H1 (cell line): ENCODE data around the gene CPPED1. TPM values are rescaled to one million over a fixed set of nuclear protein-coding genes. Genes with fewer than 3 reads are reported as not detected.

ENCODE experiments used
- CTCF ChIP-seq, 3 experiments: IDR thresholded peaks; 1 replicate in 2 of 3; 2 replicates in 1 of 3; pipeline versions ENCODE4 v1.5.1 to v1.6.1; 2011; ENCODE audit warnings: low read length in 3 of 3, mild to moderate bottlenecking in 3 of 3, inconsistent platforms in 2 of 3, low read depth in 1 of 3, moderate library complexity in 1 of 3; ENCODE audit not compliant: insufficient read depth in 1 of 3; ENCODE audit errors: control extremely low read depth in 1 of 3
- HDAC6 ChIP-seq: IDR thresholded peaks from one replicate; pipeline ENCODE4 v1.7.1; 2012; ENCODE audit warnings: low read depth, mild to moderate bottlenecking, inconsistent platforms, low read length, moderate library complexity
- SIRT6 ChIP-seq: IDR thresholded peaks from one replicate; pipeline ENCODE4 v1.7.1; 2012; ENCODE audit warnings: low read length, inconsistent platforms
- USF2 ChIP-seq: IDR thresholded peaks from 2 replicates; pipeline ENCODE4 v1.6.1; 2011; ENCODE audit warnings: low read length, improper control_type of control experiment
- polyA plus RNA-seq, 7 experiments: library from polyadenylated mRNA; depleted of rRNA in 3 of 7; stranded (reverse) in 5 of 7; unstranded in 2 of 7; fragments of >200 nt in 5 of 7; fragments of 200-250 nt in 2 of 7; gene quantifications; 1 replicate in 5 of 7; 2 replicates in 1 of 7; 4 replicates in 1 of 7; pipeline versions ENCODE4 v1.2.1 to v1.2.3, GENCODE V29; 2011 to 2013; ENCODE audit warnings: missing spikeins in 2 of 7, mixed read lengths in 2 of 7
- total RNA-seq: library from RNA; stranded (reverse); fragmentation: NEBNext Ultra II Directional; extraction: Animal tissue kit (Norgen Biotek cat#: 25700); gene quantifications from 2 replicates; pipeline ENCODE4 v1.2.1, GENCODE V29; 2021
- TF ChIP-seq, protein P1 (sequence below): fragments of 300-600 bp; sonication (generic); IDR thresholded peaks from 2 replicates; pipeline ENCODE4 v1.7.1; 2012; ENCODE audit warnings: low read length, moderate library complexity, mild to moderate bottlenecking, inconsistent platforms; ENCODE audit not compliant: insufficient replicate concordance

The CPPED1 gene
- total and polyA plus RNA-seq, 2 of the 8 experiments (the other 6 are each of a cell fraction or from before 2014, with no cell fraction given), result 3.5 to 11.2 TPM

- TF ChIP-seq SIRT6 (no peak), USF2 (no peak), HDAC6 (no peak), CTCF (IDR thresholded peaks at IDR 0.05; ENCODE audit: control extremely low read depth in 1 of 3, insufficient read depth in 1 of 3, low read depth in 1 of 3, low read length in 3 of 3) (no peak)
- TF ChIP-seq, protein P1, sequence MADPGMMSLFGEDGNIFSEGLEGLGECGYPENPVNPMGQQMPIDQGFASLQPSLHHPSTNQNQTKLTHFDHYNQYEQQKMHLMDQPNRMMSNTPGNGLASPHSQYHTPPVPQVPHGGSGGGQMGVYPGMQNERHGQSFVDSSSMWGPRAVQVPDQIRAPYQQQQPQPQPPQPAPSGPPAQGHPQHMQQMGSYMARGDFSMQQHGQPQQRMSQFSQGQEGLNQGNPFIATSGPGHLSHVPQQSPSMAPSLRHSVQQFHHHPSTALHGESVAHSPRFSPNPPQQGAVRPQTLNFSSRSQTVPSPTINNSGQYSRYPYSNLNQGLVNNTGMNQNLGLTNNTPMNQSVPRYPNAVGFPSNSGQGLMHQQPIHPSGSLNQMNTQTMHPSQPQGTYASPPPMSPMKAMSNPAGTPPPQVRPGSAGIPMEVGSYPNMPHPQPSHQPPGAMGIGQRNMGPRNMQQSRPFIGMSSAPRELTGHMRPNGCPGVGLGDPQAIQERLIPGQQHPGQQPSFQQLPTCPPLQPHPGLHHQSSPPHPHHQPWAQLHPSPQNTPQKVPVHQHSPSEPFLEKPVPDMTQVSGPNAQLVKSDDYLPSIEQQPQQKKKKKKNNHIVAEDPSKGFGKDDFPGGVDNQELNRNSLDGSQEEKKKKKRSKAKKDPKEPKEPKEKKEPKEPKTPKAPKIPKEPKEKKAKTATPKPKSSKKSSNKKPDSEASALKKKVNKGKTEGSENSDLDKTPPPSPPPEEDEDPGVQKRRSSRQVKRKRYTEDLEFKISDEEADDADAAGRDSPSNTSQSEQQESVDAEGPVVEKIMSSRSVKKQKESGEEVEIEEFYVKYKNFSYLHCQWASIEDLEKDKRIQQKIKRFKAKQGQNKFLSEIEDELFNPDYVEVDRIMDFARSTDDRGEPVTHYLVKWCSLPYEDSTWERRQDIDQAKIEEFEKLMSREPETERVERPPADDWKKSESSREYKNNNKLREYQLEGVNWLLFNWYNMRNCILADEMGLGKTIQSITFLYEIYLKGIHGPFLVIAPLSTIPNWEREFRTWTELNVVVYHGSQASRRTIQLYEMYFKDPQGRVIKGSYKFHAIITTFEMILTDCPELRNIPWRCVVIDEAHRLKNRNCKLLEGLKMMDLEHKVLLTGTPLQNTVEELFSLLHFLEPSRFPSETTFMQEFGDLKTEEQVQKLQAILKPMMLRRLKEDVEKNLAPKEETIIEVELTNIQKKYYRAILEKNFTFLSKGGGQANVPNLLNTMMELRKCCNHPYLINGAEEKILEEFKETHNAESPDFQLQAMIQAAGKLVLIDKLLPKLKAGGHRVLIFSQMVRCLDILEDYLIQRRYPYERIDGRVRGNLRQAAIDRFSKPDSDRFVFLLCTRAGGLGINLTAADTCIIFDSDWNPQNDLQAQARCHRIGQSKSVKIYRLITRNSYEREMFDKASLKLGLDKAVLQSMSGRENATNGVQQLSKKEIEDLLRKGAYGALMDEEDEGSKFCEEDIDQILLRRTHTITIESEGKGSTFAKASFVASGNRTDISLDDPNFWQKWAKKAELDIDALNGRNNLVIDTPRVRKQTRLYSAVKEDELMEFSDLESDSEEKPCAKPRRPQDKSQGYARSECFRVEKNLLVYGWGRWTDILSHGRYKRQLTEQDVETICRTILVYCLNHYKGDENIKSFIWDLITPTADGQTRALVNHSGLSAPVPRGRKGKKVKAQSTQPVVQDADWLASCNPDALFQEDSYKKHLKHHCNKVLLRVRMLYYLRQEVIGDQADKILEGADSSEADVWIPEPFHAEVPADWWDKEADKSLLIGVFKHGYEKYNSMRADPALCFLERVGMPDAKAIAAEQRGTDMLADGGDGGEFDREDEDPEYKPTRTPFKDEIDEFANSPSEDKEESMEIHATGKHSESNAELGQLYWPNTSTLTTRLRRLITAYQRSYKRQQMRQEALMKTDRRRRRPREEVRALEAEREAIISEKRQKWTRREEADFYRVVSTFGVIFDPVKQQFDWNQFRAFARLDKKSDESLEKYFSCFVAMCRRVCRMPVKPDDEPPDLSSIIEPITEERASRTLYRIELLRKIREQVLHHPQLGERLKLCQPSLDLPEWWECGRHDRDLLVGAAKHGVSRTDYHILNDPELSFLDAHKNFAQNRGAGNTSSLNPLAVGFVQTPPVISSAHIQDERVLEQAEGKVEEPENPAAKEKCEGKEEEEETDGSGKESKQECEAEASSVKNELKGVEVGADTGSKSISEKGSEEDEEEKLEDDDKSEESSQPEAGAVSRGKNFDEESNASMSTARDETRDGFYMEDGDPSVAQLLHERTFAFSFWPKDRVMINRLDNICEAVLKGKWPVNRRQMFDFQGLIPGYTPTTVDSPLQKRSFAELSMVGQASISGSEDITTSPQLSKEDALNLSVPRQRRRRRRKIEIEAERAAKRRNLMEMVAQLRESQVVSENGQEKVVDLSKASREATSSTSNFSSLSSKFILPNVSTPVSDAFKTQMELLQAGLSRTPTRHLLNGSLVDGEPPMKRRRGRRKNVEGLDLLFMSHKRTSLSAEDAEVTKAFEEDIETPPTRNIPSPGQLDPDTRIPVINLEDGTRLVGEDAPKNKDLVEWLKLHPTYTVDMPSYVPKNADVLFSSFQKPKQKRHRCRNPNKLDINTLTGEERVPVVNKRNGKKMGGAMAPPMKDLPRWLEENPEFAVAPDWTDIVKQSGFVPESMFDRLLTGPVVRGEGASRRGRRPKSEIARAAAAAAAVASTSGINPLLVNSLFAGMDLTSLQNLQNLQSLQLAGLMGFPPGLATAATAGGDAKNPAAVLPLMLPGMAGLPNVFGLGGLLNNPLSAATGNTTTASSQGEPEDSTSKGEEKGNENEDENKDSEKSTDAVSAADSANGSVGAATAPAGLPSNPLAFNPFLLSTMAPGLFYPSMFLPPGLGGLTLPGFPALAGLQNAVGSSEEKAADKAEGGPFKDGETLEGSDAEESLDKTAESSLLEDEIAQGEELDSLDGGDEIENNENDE, result no peak
Observed at GRCh38 chr16:12690024-12690423, 113.7 kb downstream of the CPPED1 start (continued).
